Stimulated activated memory B cell treated with anti-CD40 and anti-IgM and Interleukin-4, amounts not matched to agents 10 μg/mL and 1 μg/mL and 100 μg/mL, for 72 hours (primary cell): Measurements from ENCODE around the gene CPAMD8.
"Not testable (repeated sequence)": the region's sequence is repeated elsewhere in the genome, so short reads cannot be mapped to it uniquely, and the experiment has no call there.

ENCODE experiments used
- ATAC-seq: fragments of 150-1000 bp; cut with Tn5 transposase; 2 replicates; pipeline ENCODE4 v1.10.0; 2021
- H3K27ac Mint-ChIP-seq: one replicate; pipeline ENCODE4 v1.8.0; 2022; ENCODE audit warnings: mild to moderate bottlenecking, mixed read lengths
- H3K27me3 Mint-ChIP-seq: one replicate; pipeline ENCODE4 v1.8.0; 2022; ENCODE audit warnings: mixed read lengths
- H3K36me3 Mint-ChIP-seq: one replicate; pipeline ENCODE4 v1.8.0; 2022; ENCODE audit warnings: mixed read lengths
- H3K4me1 Mint-ChIP-seq: one replicate; pipeline ENCODE4 v1.8.0; 2022; ENCODE audit warnings: mixed read lengths
- H3K4me3 Mint-ChIP-seq: one replicate; pipeline ENCODE4 v1.8.0; 2022; ENCODE audit warnings: mild to moderate bottlenecking, moderate library complexity, mixed read lengths
- H3K9me3 Mint-ChIP-seq: one replicate; pipeline ENCODE4 v1.8.0; 2022; ENCODE audit warnings: mixed read lengths

The CPAMD8 gene

GRCh38 chr19:16880884-16881554, 145.6 kb downstream of the CPAMD8 start:
- peaks cover 15% of the 10 kb centered on the region for H3K9me3 Mint-ChIP-seq

GRCh38 chr19:16878181-16878965, 148.2 kb downstream of the CPAMD8 start:
- ATAC-seq: peak; percentile 22
- H3K36me3 Mint-ChIP-seq: peaks cover 80% of the 10 kb centered on the region
- peaks cover 43% of the 10 kb centered on the region for H3K4me1 Mint-ChIP-seq
- H3K27ac Mint-ChIP-seq: no peak overlapping the region
- H3K27me3 Mint-ChIP-seq: no peaks in the 10 kb centered on the region
- no peak overlapping the region for H3K4me3 Mint-ChIP-seq
- H3K9me3 Mint-ChIP-seq: peaks cover 31% of the 10 kb centered on the region

More at GRCh38 chr19:16880884-16881554, 145.6 kb downstream of the CPAMD8 start:
- ATAC-seq: no peak
- Mint-ChIP-seq H3K4me3 (no peak overlapping the region), H3K36me3 (peaks cover 54% of the 10 kb centered on the region), H3K27ac (no peak overlapping the region), H3K27me3 (no peaks in the 10 kb centered on the region), H3K4me1 (peaks cover 18% of the 10 kb centered on the region)

- H3K27me3 Mint-ChIP-seq: no peaks in the 10 kb centered on the region
- H3K36me3 Mint-ChIP-seq: peaks cover 87% of the 10 kb centered on the region
- no peak for ATAC-seq
- peaks cover 26% of the 10 kb centered on the region for H3K9me3 Mint-ChIP-seq
- peak overlapping the region; percentile 93 for H3K27ac Mint-ChIP-seq
- peaks cover 43% of the 10 kb centered on the region for H3K4me1 Mint-ChIP-seq
- no peak overlapping the region for H3K4me3 Mint-ChIP-seq
These were observed 149.0 kb downstream of the CPAMD8 start for GRCh38 chr19:16877581-16877980.

GRCh38 chr19:16876904-16877361, 149.7 kb downstream of the CPAMD8 start:
- Mint-ChIP-seq H3K4me1 (peaks cover 43% of the 10 kb centered on the region), H3K27me3 (no peaks in the 10 kb centered on the region), H3K9me3 (peaks cover 22% of the 10 kb centered on the region), H3K36me3 (peaks cover 93% of the 10 kb centered on the region), H3K27ac (peak overlapping the region; percentile 93), H3K4me3 (no peak overlapping the region)
- peak; percentile 29 for ATAC-seq

DNA sequence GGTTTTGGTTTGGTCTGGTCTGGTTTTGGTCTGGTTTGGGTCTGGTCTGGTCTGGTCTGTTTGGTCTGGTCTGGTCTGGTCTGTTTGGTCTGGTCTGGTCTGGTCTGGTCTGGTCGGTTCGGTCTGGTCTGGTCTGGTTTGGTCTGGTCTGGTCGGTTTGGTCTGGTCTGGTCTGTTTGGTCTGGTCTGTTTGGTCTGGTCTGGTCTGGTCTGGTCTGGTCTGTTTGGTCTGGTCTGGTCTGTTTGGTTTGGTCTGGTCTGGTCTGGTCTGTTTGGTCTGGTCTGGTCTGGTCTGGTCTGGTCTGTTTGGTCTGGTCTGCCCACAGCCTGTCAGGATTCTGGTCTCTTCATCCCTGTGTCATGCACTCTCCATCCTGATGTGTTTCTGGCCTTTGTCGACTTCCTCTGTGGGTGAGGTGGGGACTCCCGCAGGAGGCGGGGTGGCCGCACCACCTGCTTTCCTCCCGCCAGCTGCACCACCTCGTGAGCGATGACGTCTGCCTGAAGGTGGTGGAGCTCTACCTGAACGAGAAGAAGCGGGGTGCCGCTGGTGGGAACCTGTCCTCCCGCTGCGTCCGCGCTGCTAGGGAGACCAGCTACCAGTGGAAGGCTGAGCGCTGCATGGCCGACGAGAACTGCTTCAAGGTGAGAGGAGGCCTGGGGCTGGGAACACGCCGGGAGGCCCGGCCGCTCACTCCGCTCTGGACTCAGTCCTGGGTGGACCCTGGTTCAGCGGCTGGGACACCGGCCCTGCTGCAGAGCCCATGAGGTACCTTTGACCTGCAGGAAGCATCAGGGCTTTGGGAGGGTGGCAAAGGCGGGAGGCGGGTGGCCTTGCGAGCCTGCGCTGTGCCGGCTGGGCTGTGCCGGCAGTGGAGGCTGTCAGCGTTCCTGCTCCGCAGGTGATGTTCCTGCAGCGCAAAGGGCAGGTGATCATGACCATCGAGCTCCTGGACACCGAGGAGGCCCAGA, 150.7 kb downstream of the CPAMD8 start:
- peaks cover 95% of the 10 kb centered on the region for H3K36me3 Mint-ChIP-seq
- H3K4me3 Mint-ChIP-seq: no peak overlapping the region
- peaks cover 43% of the 10 kb centered on the region for H3K4me1 Mint-ChIP-seq
- no peaks in the 10 kb centered on the region for H3K27me3 Mint-ChIP-seq
- H3K9me3 Mint-ChIP-seq: peaks cover 19% of the 10 kb centered on the region
- H3K27ac Mint-ChIP-seq: peak overlapping the region; percentile 93
- peak; percentile 73 for ATAC-seq

GRCh38 chr19:16874978-16875299, 151.7 kb downstream of the CPAMD8 start:
- H3K27ac Mint-ChIP-seq: peak overlapping the region; percentile 93
- H3K36me3 Mint-ChIP-seq: peaks cover 90% of the 10 kb centered on the region
- H3K4me3 Mint-ChIP-seq: peak overlapping the region; percentile 11

GRCh38 chr19:16874250-16874977, 152.2 kb downstream of the CPAMD8 start:
- H3K27me3 Mint-ChIP-seq: no peaks in the 10 kb centered on the region
- peak overlapping the region; percentile 93 for H3K27ac Mint-ChIP-seq
- peaks cover 43% of the 10 kb centered on the region for H3K4me1 Mint-ChIP-seq
- ATAC-seq: no peak
- H3K4me3 Mint-ChIP-seq: peak overlapping the region; percentile 11
- peaks cover 16% of the 10 kb centered on the region for H3K9me3 Mint-ChIP-seq
- peaks cover 90% of the 10 kb centered on the region for H3K36me3 Mint-ChIP-seq

More at GRCh38 chr19:16874978-16875299, 151.7 kb downstream of the CPAMD8 start:
- H3K27me3 Mint-ChIP-seq, ATAC-seq: not testable (repeated sequence)
- Mint-ChIP-seq H3K4me1 (peaks cover 43% of the 10 kb centered on the region), H3K9me3 (peaks cover 16% of the 10 kb centered on the region)

DNA sequence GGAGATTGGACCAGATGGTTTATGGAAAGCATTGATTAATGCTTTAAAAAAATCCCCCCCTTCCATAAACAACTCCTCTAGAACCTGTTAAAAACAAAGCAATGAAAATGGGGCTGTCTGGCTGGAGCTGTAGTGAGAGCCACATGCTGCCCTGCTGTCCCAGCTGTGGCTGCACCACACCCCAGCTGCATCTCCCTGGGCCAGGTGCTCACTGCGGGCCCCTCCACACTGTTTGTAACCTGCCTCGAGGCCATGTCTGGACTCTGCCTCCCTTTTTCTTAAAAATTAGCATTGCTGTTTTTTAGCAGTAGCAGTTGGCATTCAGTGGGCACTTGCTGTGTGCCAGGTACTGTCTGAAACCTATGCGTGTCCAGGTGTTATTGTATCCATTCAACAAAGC, 153.0 kb downstream of the CPAMD8 start:
- H3K27ac Mint-ChIP-seq: peak overlapping the region; percentile 93

GRCh38 chr19:16872728-16873127, 153.9 kb downstream of the CPAMD8 start:
- no peak for ATAC-seq
- no peak overlapping the region for H3K27ac Mint-ChIP-seq
- H3K9me3 Mint-ChIP-seq: peaks cover 16% of the 10 kb centered on the region
- no peak overlapping the region for H3K4me3 Mint-ChIP-seq
- no peaks in the 10 kb centered on the region for H3K27me3 Mint-ChIP-seq
- peaks cover 43% of the 10 kb centered on the region for H3K4me1 Mint-ChIP-seq
- peaks cover 85% of the 10 kb centered on the region for H3K36me3 Mint-ChIP-seq

More for the DNA sequence above, 153.0 kb downstream of the CPAMD8 start:
- peaks cover 43% of the 10 kb centered on the region for H3K4me1 Mint-ChIP-seq
- peaks cover 16% of the 10 kb centered on the region for H3K9me3 Mint-ChIP-seq
- no peak overlapping the region for H3K4me3 Mint-ChIP-seq
- no peak for ATAC-seq
- H3K36me3 Mint-ChIP-seq: peaks cover 85% of the 10 kb centered on the region
- no peaks in the 10 kb centered on the region for H3K27me3 Mint-ChIP-seq

DNA sequence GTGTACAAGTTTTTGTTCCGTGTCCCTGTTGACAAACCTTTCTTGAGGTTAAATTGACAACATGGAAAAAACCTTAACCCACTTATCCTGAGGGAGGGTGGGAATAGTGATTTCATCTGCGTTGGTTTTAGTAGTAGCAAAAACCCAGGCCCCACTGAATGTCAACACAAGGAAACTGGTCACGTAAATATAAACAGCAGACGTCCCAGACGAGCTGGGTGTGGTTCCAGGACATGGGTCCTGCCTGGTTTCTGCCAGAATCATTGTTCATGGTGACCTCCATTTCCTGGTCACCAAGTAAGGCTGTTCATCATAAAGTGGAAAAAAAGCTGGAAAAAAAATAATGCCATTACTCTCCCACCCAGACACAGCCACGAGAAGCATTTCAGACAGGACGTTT, 154.7 kb downstream of the CPAMD8 start:
- no peaks in the 10 kb centered on the region for H3K27me3 Mint-ChIP-seq
- H3K9me3 Mint-ChIP-seq: peaks cover 16% of the 10 kb centered on the region
- H3K4me1 Mint-ChIP-seq: peaks cover 34% of the 10 kb centered on the region
- ATAC-seq: no peak
- no peak overlapping the region for H3K4me3 Mint-ChIP-seq
- peaks cover 84% of the 10 kb centered on the region for H3K36me3 Mint-ChIP-seq
- H3K27ac Mint-ChIP-seq: no peak overlapping the region

DNA sequence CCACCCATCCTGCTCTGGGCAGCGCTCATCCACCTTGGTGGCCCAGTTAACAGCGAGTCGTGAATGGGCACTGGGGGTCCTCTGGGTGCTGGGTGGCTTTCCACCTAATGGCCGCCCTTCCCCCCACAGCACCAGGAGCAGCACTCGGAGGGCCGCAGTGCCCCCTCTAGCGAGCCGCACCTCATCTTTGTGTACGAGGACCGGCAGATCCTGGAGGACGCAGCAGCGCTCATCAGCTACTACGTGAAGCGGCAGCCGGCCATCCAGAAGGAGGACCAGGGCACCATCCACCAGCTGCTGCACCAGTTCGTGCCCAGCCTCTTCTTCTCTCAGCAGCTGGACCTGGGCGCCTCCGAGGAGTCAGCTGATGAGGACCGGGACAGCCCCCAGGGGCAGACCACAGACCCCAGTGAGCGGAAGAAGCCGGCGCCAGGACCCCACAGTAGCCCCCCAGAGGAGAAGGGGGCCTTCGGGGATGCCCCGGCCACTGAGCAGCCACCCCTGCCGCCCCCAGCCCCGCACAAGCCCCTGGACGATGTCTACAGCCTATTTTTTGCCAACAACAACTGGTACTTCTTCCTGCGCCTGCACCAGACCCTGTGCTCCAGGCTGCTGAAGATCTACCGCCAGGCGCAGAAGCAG, 157.2 kb downstream of the CPAMD8 start:
- H3K36me3 Mint-ChIP-seq: peaks cover 79% of the 10 kb centered on the region
- ATAC-seq: no peak

DNA sequence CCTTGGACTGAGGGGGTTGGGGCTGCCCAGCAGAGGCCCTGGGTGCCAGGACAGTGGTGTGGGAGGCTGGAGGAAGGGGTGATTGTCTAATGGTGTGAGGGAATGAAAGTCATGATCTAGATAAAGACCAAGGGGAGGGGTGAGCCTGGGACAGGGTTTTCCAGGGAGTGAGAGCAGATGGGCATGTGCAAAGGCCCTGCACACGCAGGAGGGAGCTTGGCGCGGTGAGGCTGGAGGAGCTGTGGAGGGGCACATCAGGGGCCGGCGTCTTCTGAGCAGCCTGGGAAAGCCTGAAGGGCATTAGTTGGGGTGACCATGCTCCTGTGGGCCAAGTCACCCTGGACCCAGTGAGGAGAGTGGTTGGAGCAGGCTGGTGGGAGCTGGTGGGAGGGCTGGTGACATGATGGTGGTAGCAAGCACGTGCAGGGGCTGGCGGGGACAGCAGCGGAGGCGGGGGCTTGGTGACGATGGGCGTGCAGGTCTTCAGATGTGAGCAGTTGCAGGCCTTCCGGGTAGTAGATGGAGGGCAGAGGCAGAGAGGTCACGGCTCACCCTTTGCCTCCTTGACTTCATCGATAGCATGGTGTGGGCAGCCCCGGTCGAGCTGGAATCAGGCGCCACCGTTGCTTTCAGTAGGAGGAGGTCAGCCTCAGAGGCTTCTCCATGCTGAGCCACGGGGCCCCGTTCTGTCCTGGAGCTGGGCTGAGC, 158.0 kb downstream of the CPAMD8 start:
- no peak for ATAC-seq
- no peak overlapping the region for H3K4me3 Mint-ChIP-seq
- H3K27ac Mint-ChIP-seq: no peak overlapping the region
- H3K9me3 Mint-ChIP-seq: no peaks in the 10 kb centered on the region
- peaks cover 1% of the 10 kb centered on the region for H3K4me1 Mint-ChIP-seq
- H3K27me3 Mint-ChIP-seq: no peaks in the 10 kb centered on the region
- H3K36me3 Mint-ChIP-seq: peaks cover 79% of the 10 kb centered on the region

More for the DNA sequence above, 157.2 kb downstream of the CPAMD8 start:
- Mint-ChIP-seq H3K4me3 (no peak overlapping the region), H3K9me3 (peaks cover 4% of the 10 kb centered on the region), H3K27ac (no peak overlapping the region), H3K4me1 (peaks cover 10% of the 10 kb centered on the region), H3K27me3 (no peaks in the 10 kb centered on the region)

GRCh38 chr19:16867211-16867610, 159.4 kb downstream of the CPAMD8 start:
- Mint-ChIP-seq H3K27ac (no peak overlapping the region), H3K9me3 (no peaks in the 10 kb centered on the region), H3K36me3 (peaks cover 77% of the 10 kb centered on the region), H3K4me1 (peaks cover 5% of the 10 kb centered on the region), H3K27me3 (no peaks in the 10 kb centered on the region), H3K4me3 (no peak overlapping the region)
- no peak for ATAC-seq
